Fibroblast of the conjunctiva (primary cell): ENCODE results near the gene IFT52.

ENCODE experiments used
- DNase-seq: peaks from one replicate; pipeline ENCODE4 v3.0.0-alpha.2; 2010; ENCODE audit warnings: low read depth

Gene IFT52, protein sequence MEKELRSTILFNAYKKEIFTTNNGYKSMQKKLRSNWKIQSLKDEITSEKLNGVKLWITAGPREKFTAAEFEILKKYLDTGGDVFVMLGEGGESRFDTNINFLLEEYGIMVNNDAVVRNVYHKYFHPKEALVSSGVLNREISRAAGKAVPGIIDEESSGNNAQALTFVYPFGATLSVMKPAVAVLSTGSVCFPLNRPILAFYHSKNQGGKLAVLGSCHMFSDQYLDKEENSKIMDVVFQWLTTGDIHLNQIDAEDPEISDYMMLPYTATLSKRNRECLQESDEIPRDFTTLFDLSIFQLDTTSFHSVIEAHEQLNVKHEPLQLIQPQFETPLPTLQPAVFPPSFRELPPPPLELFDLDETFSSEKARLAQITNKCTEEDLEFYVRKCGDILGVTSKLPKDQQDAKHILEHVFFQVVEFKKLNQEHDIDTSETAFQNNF

DNA sequence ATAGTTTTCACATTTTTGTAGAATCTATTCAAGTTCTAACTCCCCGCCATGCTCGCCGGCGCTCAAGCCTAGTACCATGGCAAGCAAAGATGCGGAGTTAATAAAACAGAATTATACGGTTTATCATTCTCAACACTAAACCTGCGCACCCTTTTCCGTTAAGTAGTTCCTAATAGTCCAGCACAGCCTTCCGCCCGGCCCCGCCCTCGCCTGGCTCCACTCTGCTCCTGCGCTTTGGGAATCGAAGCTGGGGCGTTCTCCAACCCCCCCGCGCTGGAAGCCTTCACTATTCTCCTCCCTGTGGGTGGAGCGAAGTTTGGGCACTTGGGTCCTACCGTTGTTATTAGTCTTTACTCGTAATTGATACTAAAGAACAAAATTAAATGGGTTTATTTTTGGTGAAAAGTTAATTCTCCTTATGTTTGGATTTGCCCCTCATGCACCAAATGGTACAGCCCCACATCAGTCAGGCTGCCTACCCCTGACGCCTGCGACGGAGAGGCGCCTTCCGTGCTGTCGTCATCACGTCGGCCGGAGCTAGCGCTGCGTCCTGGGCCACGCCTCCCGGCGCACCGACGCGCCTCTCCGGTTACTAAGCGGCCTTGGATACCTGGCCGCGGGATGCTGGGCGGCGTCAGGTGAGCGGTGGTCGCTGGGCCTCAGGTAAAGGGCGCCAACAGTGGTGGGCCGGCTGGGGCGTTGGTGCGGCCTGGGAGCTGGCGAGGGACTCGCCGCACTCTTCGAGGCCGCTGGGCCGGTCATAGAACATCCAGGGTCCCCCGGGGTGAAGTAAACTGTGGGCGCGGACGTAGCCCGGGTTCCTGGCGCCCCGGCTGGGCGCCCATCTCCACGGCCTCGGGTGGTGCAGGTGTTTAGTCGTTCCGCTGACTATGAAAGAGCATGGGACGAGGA lies at the start of gene IFT52:
IFT52 (plus strand) TSS at position 546 of the 912 bp plus-strand sequence. CDS start 3,762 bp downstream, outside the sequence.
- DNase-seq, result peak; percentile 81

DNA sequence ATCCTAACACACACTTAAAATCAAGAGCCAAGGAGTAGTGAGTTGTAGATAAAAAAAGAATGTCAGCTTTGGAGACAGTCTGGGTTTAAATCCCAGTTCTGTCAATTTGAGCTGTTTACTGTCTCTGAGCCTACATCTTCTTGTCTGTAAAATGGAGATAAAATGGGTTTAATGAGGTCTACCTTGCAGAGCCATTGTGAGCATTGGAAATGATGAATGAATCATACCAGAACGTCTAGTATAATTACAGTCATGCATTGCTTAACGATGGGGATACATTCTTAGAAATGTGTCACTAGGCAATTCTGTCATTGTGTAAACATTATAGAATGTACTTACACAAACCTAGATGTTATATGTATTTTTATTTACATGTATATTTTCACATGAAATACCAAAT lies 49.5 kb upstream of the IFT52 start:
- DNase-seq, result no peak

DNA sequence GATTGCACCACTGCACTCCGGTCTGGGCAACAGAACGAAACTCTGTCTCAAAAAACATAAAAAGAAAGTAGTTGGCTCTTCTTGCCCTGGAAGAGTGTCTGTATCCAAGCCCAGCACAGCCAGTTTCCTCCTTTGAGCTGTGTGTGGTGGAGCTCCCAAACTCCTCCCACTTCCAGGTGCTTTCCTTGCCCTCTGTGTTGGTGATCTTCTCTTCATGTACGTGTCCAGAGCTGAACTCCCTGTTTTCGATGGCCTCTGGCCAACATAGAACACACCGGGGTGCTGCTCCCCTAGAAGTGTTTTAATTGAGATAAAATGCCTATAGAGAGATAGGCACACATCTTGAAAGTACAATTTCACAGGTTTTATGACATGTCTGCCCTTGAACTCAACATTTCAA lies 48.6 kb upstream of the IFT52 start:
- no peak for DNase-seq

DNA sequence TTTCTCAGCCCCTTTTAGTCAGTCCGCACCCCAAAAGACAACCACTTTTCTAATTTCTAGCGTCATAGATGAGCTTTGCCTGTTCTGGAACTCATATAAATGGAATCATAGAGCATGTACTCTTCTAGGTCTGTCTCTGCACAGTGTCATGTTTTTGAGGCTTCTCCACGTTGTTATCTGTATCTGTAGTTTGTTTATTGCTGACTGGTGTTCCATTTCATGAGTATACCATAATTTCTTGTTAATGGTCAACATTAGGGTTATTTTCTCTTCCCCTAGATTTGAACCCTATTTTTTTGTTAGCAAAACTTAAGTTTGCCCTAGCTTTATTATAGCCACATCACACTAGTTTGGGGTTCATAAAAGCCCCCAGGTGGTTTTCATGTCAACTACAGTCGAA lies 48.1 kb upstream of the IFT52 start:
- DNase-seq, result no peak

DNA sequence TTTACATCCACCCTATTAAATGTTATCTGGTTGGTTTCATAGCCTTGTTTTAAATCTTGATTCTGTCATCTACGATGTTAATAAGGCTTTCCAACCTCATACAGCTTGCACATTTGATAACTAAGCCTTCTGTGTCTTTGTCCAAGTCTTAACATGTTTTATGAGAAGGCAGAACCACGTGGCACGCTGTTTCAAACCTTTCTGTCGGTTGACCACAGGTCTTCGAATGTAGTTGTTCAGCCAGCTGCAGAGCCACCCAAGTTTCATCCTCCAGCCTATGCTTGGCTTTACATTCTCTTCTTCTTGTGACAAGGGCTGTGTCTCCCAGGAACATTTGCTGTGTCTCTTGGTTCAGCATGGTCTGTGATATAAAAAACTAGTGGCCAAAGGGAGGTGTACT lies 47.6 kb upstream of the IFT52 start:
- no peak for DNase-seq

DNA sequence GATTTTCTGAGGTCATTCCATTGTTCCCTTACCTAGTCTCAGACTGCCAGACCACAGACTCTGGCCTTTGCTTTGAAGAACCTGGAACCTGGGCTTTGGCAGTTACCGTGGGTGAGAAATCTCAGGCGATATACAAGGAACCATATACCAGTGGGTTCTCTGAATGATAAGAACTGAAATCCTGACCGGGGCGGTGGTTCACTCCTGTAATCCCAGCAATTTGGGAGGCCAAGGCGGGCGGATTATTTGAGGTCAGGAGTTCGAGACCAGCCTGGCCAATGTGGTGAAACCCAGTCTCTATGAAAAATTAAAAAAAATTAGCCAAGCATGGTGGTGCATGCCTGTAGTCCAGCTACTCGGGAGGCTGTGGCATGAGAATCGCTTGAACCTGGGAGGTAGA lies 46.2 kb upstream of the IFT52 start:
- DNase-seq, result no peak

DNA sequence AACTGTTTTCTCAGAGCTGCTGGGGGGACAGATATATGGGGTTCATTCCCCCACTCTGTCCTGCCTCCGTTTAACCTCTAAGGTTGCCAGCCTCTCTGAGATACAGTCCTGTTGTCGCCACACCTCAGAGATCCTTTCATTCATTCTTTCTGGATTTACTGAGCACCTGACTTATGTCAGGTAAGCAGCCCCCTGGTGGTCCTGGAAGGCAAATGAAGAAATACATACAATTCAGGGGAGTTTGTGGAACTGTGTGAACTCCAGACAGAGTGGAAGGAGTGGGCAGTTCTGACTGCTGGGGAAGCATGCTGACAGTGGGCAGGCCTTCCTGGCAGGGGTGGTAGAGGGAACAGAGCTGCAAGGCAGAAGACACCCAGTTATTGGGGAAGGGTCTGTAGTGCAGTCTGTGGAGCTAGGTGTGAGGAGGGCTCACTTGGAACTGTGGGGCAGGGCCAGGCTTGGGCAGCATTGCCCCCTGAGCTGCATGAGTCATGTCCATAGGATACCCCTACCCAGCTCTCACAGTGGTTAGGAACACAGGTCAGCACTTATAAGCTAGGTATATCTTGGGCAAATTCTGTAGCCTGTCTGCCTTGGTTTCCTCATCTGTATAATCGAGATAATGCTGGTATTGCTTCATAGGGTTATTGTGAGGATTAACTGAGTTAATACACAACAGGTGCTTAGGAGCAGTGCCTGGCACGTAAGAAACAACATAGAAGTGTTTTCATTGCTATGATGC lies 44.7 kb upstream of the IFT52 start:
- no peak for DNase-seq

DNA sequence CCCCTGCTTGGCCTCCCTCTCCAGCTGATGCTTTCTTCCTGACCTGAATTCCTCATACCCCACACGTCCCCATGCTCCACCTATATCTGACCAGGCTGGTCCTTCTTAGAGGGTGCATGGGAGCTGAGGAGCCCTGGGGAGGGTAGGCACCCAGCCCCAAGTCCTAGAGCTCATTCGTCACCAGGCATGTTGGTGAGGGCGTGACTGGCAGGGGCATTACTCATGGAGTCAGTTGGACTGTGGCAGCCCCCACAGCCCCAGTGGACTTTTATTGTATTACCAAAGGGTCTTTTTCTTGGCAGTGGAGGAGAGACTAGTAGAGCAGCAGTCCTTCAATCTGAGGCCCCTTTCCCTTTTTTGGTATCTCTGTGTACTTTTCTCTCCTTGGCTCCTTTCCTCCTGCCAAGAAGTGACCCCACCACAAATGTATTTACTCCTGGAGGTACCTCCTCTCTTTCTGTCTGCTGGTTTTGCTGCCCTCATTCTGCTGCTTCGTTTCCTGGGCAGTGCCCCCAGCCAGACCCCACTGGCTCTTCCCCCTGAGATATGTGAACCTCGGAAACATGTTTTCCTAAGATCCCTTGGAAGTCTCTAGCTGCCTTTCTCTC lies 42.4 kb upstream of the IFT52 start:
- no peak for DNase-seq

DNA sequence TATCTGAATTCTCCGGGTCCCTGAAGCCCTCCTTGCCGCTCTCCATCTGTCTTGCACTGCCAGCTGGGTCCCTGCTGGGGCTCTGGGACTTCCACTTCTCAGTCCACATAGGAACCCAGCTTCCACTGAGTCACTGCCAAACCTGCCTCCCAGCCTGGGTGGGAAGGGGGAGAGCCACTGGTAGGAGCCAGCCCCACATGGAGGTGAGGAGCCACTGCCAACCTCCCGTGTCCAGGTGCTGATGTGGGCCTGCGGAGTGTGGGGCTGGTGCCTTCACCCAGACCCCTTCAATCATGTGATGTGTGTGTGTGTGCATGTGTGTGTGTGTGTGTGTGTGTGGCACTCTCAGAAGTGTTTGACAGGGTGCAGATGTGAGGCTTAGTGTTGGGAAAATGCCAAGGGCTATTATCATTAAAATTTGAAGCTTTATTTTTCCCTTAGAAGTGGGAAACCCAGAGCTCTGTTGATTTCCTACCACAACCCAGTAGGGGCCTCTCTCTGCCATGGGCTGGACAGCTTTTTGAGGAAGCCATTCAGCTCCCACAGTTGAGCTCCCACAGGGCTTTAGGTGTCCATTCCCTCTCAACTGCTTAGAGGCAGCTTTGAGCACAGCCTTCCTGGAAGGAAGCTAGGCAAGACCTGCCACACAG lies 41.2 kb upstream of the IFT52 start:
- DNase-seq, result no peak

DNA sequence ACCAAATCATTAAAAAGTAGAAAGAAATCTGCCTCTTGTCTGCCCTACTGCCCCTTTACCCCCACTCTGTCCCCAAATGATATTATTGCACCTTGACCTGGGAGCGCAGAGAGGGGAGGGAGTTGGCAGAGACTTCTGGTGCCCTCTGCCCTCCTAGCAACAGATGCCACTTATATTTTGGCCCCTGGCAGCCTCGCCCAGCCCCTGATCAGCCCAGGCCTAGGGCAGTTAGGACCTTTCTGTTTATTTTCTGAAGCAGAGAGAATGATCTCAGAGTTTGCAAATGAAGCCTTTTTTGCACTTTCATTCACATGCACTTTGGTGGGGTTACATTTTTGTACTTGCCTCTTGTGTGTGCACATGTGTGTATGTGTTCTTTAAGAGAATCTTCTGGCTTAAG lies 40.3 kb upstream of the IFT52 start:
- no peak for DNase-seq

DNA sequence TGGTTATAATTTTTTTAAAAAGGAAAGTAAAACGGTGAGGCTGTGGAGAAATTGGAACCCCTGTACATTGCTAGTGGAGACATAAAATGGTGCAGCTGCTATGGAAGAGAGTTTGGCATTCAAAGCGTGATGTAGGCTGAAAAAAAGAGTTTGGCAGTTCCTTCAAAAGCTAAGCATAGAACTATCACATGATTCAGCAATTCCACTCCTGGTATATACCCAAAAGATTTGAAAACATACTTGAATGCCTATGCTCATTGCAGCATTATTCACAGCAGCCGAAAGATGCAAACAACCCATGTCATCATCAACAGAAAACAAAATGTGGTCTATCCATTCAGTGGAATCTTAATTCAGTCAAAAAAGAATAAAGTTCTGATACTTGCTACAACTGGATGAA lies 36.4 kb upstream of the IFT52 start:
- no peak for DNase-seq

DNA sequence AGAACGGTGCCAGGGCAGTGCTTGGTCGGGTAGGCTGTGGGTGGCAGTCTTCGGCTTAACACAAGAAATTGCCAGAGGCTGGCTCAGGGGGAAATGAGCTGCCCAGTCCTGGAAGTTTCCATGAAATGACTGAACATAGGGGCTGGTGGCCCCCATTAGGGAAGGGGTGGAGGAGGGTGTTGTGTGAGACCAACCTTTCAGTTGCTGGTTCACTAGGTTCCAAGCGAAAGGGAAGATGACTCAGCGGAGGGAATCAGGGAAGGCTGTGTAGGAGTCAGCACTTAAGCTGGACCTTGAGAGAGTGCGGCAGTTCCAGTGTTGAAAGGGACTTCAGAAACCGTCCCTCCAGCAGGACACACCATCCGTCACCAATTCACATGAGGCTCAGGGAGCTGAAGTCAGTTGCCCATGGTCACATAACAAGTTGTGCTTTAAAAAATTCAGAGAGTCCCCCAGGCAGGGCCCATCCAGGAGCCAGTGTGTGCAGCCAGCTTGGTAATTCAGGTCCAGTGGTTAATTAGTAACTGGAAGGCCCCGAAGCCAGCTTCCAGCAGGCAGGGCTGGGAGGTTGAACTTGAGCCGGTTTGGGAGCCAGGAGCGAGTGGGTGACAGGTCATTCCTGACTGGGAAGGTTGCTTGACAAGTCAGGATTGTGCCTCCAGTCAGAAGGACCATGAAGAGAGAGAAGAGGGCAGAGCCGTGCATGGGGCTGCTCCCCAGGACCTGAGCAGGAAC lies 32.2 kb upstream of the IFT52 start, which contains the start of gene SGK2:
SGK2 (plus strand) TSS at position 616 of the 735 bp plus-strand sequence. CDS start 7,469 bp downstream, outside the sequence.
- DNase-seq, result no peak

DNA sequence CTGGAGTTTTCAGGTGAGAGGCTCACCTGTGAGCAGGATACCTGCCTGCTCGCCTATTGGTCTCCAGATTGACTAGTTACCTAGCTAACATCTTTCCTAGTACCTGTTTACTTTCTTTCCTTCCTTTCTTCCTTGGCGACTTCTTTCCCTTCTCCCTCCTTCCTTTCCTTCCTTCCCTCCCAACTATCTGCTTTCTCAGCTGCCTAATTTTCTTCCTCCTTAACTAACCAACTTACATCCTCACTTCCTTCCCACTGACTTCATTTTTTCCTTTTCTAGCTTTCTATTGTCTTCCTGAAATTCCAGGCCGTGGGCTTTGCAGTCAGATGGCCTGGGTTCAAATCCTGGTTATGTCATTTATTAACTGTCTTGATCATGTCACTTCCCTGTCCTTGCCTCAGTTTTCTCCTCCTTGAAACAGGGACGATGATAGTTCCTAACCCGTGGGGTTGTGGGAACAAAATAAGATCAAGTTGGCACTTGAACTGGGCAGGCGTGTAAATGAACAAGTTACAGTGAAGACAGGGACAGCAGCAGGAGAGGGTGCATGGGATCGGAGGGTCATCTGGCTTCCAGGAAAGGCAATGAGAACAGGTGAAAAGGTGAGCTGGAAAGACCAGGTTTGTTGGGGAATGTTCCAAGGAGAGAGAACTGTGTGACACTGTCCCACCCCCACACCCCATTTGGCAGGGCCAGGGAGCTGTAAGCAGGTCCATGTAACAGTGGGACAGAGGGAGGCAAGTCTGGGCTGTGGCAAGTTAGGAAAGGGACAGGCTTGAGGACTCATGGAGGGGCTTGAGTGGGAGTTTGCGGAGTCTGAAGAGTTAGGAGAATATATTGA lies 31.4 kb upstream of the IFT52 start:
- DNase-seq, result no peak

DNA sequence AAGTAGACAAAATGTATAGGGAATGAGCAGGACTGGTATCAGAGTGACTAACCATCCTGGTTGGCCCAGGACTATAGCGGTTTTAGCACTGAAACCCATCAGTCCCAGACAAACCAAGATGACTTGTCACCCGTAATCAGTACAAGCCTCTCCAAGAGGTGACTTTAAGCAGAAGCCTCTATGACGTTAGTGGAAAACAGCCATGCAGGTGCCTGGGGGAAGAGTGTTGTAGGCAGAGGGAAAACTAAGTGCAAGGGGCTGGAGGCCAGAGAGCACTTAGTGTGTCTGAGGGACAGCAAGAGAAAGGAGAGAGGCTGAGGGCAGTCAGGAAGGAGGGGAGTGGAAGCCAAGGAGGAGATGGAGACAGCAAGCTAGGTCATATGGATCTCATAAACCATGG lies 29.8 kb upstream of the IFT52 start:
- DNase-seq, result no peak

DNA sequence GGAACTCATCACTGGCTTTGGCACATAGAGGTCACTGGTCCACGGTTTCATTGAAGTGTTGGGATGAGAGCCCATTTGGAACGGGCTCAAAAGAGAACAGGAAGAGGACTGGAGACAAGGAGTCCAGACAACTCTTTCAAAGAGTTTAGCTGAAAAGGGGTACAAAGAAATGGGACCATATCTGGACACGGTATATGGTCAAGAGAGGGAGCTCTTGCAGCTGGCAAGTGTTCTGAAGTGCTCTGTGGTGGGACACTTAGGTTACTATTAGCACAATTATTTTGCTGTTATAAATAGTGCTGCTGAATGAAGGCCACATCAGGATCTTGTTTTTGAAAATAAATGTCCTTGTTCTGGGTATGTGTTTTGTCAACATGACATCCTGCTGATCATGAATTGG lies 27.3 kb upstream of the IFT52 start:
- no peak for DNase-seq

DNA sequence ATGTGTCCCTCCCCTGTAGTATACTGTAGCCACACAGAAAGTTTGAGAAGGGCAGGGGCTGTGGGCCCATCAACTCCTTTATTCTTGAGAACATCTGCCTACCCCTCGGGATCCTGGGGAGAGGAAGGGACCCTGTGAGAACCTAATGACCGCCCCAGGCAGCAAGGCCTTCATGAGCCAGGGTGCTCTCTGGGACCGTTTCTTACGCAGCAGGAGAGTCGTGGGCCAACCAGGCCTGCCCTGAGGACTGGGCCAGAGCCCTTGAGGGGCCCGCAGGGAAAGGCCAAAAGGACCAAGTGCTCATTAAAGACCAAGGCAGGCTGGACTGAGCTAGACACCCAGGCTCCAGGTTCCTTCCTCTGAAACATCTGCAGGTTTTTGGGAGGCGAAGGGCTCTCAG lies 26.7 kb upstream of the IFT52 start:
- no peak for DNase-seq

DNA sequence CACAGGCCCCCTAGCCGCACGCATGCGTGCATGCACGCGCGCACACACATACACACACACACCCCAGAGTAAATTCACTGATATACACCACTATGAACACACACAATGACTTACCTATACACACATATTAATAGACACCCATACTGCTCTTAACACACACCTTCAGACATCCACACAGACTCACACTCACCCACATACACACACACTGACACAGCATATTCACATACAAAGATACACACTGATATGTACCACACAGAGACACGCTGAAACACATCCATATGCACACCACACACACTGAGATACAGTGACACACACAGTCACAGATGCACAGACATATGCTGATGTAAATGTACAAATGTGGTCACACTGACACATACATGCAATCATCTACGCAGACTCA lies 26.3 kb upstream of the IFT52 start:
- DNase-seq, result no peak

DNA sequence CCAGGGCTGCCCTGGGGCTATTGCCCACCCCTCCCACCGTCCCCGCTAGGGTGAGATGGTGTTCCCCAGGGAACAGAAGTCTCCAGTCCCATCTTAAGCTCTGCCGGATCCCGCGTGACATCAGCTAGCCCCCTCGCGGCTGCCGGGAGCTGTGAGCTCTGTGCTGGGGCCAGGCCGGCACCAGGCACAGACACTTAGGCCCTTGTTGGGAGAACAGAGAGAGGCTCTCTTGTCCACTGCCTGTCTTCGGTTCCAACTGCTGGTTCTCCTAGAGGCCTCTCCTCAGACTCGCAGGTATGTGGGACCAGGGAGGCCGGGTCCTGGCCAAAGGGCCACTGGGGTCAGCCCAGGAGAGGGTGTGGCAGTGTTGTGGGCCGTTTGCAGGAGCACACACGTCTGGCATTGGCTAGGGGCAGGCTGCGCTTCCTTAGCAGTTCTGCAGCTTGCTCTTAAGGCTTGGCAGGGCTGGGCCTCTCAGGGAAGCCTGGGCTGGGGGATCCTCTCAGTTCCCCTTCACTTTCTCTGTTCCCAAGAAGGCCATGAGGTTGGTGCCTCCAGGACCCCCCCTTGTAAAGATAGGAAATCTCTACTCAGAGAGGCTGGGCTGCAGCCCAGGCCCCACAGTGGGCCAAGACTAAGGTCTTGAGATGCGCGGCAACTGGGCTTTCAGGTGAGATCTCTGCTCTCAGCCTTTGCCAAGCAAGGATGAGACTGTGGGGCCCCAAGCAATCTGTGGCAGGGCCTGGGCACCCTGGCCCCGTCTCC lies 25.6 kb upstream of the IFT52 start:
- no peak for DNase-seq

DNA sequence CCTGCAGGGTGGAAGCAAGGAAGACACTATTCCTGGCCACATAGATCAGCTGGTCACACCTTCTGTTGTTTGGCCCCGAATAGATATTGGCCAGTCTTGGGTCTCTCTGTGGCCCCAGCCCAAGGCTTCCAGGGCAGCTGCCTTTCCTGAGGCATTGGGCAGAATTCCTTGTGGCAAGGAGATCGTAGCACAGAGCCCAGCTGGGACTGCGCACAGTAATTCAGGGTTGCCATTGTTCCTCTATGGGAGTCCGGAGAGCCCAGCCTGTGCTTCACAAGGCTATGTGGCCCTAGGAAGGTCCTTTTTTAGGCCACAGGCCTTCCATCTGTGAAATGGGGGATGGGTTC lies 25.0 kb upstream of the IFT52 start:
- DNase-seq, result no peak
